Central memory CD4-positive, alpha-beta T cell (primary cell): Measurements from ENCODE around the gene SEC16A.

Source experiments
- DNase-seq: peaks from one replicate; pipeline ENCODE4 v3.0.0; 2022

Gene SEC16A

DNA sequence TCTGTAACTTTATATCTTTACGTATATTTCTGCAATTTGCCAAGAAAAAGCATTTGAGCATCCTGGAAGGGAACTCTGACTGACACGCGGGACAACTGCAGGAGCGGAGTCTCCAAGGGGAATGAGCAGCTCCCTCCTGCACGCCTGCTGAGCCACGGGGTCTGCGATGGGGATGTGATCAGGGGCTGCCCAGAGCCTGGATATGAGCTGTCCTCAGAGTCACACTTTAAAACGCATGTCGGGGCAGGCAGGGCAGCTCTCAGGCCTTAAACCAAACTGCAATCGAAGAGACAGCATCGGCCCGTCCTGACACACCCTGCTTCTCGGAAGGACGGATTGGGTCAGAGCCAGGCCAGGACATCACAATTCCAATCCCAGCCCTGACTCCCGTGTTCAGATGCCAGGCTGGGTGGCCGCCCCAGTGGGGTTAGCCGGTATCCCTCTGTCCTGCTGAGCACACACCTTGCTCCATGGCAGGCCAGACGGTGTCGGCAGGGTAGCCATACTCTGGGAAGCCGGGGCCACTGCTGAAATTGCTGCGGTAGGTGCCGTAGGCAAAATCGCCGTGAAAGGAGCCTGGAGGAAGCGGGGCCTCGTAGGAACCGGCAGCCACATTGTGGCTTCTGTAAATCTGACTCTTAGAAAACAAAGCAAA lies 17.2 kb downstream of the SEC16A start:
- DNase-seq: no peak

DNA sequence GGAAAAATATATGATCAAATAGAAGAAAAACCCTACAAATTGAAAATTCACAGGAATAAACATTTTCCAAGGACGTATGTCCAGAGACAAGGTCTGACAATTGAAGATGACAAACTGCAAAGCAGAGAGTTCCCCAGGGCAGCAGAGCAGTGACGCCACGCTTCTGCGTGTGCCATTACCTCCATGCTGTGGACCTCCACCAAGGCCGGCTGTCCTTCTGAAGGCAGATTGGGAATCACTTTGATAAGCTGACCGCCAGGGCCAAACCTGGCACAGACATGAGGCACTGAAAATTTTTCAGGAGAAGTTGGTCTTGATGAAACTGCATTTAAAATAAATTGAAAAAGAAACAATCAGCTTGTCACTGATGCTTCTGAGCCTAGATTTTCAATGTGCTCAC lies 18.6 kb downstream of the SEC16A start:
- no peak for DNase-seq

DNA sequence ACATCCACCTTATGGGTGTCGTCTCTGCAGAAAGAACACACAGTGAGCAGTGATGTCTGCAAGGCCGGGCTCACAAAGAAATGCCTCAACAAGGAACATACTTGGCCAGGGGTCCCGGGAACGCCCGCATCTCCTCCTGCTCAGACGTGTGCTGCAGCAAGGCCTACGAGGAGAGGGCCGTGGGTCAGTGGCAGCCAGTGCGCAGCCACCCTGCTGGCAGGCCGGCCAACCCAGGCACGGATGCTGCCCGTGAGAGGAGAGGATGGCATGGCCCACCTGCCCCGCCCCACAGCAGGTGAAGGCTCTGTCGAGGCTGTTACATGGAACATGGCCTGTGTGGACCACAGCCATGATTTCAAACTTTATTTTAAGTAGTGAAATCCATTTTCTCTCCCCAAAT lies 19.3 kb downstream of the SEC16A start:
- DNase-seq: no peak

DNA sequence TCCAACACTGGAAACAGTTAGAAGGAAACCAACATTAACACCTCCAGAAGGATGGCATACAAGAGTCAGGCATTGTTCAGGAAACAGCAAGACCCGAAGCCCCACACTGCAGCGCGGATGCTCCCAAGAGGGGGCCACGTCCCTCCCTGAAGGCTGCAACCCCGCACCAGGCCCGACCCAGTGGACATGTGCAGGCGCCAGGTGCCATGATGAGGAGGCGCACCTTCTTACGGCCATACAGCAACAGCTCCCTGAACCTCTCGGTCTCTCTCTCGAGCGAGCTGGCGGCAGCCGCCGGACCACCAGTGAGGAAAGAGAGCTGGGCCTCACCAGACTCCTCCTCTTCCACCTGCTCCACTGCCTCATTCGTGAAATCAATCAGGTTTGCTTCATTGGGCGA lies 20.2 kb downstream of the SEC16A start:
- no peak for DNase-seq

DNA sequence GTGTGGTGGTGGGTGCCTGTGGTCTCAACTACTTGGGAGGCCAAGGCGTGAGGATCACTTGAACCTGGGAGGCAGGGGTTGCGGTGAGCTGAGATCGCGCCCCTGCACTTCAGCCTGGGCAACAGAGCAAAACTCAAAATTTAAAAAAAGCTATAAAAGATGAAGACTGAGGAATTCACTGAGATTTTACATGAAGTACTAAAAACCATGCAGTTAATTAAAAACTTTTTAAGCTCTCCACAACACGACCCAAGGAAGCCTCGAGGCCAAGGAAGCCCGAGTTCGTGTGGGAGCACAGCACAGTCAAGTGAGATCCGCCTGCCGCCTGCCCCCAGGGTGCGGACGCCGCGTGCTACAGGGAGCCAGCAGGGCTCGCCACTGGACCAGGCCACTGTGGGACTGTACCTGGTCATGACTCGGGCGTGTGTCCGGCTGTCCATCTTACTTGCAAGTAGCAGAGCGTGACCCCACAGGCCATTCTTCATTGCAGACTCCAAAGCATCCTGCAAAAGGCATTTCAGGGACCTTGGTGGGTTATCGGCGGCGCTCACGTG lies 22.0 kb downstream of the SEC16A start:
- DNase-seq: no peak

DNA sequence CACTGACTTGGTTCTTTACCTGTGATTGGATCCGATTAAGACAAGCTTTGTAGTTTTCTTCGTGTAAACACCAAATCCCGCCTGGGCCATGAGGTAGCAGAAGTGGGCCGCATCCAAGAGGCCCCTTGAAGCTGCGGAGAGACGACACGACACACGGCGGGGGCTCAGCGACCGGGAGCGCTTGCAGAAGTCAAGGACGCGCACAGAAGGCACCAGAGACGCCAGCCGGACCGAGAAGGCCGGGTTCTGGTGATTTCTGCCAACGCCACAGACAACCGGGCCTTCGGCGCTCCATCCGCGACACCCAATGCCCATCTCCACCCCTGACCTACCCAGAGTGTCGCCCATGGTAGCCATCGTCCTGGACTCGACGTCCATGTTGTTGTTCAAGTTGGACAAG lies 23.4 kb downstream of the SEC16A start:
- DNase-seq: no peak

DNA sequence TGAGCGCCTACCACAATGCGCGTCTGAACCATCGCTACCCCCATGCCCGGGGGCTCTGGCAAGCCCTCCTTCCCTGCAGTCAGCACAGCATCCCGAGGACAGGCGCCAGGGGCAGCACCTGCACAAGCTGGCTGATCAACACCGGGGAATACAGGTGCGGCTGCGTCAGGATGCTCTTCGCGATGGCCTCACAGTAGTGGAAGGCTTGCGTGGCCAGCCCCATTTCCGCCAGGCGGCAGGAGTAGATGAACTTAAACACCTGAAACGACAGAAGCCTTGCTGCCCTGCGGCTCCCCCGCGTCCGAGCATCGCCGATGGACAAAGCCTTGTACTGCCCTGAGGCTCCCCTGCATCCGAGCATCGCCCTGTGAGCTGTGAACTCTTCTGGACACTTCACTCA lies 25.5 kb downstream of the SEC16A start:
- DNase-seq: no peak

DNA sequence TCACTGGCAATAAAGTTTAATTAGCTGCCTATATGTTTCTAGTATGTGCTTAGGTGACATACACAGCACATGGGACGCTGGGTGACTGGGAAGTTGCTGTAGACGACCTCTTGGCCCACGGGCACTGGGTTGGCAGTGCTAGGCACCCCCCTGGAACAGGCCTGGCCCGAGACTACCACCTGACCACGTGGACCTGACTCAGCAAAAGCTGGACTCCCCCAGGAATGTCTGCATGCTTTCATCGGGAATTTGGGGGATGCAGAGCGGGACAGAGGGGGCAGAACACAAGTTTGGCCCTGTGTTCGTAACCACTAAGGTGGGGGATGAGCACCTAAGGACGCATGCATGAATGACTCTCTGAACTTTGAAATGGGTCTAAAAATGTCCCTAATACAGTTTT lies 26.6 kb downstream of the SEC16A start:
- no peak for DNase-seq

DNA sequence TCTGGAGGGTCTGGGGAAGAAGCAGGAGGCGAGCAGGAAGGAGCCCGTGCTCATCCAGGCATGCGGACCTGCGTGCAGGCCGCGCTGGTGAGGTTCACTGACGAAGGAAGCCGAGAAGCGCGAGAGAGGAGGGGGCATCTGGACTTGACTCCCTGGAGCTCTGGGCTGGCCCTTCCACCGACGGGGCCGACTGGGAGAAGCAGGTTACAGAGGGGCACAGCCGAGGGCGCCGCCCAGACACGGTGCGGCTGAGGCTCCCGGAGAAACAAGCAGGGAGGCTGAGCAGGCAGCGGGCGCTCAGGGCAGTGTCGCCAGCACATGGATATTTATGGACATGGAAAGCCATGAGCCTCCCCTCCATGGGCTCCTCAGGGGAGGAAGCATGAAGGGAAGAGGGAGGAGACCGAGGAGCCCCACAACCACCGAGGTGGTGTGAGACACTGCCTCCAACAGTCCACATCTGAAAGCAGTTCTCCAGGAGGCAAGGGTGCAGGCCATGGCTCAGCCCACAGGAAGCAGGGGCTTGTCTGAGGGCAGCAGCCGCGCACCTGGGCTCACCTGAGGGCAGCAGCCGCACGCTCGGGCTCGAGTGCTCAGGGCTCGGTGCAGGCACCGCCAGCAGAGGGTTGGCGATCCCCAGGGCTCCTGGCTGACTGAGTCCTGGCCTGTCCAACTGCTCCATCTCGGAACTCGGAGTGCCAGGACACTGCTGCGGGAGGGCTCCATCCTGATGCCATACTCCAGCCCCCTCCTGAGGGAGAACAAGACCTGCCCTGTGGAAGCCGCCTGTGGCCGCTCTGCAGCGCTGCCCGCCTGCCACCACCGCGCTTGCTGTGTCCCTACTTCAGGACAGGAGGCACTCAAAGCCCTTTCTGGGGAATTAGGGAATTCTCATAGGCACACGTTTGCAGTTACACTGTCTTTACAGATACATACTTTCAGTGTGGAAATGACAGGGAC lies 27.5 kb downstream of the SEC16A start:
- no peak for DNase-seq

DNA sequence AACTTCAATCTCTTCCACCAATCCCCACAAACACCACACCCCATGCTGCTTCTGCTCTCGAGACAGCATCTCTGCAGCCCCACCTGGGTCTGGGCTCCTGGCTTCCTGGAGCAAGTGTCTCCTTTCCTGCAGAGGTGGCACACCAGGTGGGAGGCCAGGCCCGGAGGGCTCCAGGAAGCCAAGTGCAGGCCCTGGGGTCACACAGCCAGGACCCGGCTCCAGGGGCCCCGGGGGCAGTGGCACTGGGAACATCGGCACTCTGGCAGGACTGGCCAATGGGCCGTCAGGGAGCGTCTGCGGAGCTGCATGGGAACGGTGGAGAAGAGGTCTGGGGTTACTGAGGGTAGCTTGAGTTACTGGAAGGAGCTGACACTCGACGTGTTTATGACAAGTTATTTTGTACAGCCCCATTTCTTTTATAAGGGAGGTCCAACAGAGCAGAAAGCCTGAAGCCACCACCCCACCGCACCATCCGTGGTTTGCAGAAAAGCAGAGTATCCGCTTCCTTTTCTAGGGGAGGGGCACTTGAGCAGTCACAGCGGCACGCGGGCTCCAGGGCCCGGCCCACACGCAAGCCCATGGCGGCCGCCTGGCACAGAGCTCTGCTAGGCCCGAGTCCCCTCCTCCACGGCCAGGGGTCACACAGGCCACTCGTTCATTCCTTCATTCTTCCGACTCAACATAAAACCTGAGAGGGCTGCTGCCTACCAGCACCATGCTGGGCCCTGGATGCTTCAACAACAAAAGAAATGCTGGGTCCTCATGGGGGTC lies 28.6 kb downstream of the SEC16A start:
- DNase-seq: no peak

DNA sequence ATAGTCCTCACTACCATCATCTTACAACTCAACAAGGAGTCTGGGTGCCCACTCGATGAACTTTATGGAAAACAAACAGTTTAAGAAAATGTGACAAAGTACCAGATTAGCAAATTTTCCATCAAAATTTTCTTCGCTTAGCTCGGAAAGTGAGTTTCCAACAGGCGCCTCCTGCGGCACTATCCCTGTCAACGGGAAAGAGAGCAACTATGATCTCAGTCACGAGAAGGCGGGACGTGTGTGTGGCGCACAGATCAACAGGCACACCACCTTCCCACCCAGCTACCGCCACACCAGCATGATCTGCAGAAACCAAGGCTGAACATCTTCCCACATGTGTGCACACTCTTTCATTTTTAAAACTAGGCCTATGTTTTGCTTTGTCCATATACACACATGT lies 29.5 kb downstream of the SEC16A start:
- DNase-seq: no peak

DNA sequence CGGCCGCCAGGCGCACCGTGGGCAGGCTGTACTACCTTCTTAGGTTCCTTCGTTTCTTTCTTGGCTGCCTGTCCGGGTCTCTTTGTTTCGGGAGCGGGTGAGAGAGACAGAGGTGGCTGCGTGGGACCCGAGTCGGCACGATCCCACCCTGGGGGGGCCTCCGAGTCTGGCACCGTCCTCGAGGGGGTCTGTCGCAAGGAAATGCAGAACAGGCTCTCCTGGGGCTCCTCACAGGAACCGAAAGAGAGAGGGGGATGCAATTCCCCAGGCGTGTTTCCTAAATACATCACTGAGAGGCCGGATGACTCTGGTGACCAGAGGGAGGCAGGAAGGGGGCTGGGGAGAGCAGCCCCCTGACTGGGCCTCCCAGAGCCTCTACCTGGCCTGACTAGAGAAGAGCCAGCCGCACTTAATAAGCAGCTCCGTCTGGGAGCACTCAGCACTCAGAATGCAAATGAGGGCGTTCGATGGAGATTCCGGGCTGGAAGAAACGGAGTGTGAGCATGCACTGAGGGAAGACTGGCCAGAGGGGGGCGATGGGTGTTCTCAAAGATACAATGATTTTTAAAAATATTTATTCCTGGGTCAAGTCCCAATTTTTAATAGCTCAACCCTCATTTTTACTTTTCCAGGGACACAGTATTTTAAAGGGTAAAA lies 31.5 kb downstream of the SEC16A start:
- no peak for DNase-seq

DNA sequence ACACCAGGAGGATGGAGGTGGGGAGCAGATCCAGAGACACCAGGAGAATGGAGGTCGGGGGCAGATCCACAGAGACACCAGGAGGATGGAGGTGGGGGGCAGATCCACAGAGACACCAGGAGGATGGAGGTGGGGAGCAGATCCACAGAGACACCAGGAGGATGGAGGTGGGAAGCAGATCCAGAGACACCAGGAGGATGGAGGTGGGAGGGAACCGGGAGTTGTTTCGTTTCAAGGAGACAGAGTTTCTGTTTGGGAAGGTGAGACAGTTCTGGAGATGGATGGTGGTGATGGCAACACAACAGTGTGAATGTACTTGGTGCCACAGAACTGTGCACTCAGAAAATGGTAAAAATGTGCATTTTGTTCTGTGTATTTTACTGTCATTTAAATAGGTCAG lies 34.2 kb downstream of the SEC16A start:
- no peak for DNase-seq

DNA sequence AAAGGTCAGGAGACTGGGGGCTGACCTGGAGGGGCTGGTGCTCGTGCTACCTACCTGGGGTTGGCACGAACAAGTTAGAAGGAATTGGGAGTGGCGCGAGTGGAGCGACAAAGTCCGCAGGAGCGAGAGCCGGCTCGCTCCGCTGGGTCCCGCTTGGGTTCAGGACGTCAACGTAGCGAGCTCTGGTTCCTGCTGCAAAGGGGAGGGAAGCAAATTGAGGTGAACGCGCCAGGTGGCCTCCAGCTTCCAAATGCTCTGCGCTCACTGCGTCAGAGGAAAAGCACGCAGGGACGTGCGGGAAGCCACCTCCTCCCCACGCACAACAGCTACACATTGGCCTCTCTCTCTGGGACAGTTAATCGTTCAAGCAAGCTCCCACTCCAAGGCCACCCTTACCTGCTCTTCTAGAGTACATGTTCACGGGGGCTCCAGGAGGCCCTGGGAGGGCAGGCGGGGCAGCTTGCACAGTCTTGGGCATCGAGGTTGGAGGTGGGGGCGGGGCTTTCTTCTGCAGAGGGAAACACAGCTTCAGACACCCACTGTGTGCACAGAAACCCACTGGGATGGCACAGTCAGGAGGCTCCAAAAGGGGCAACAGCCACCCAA lies 35.6 kb downstream of the SEC16A start:
- DNase-seq: no peak

DNA sequence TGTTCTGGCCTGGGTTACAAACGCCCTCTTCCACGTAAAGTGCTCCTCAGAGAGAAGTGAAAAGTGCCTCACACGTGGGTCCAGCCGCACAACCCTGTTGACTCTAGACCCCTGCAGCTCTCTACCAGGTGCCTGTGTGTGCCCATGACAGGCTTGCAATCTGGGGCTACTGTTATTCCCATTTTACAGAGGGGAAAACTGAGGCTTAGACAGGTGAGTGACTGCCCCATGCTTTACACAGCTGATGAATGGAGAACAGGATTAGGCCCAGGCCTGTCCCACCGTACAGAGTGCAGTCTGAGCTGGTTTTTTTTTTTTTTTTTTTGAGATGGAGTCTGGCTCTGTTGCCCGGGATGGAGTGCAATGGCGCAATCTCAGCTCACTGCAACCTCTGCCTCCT lies 37.0 kb downstream of the SEC16A start:
- DNase-seq: no peak

DNA sequence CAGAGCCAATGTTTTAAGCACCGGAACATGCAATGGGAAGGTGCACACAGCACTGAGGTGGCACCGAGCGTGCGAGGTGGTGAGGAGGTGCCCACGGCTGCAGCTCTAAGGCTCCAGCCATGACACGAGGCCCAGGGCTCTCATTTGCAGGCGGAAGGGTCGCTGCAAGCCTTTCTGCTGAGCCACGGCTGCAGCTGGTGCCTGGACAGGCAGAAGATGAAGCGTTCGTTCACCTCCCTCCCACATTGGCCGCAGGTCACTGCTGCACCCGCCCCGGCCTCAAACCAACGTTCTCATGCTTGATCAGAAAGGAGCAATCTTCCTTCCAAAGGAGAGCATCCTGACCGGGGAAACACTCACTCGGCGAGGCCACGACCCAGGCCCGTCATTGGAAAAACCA lies 38.7 kb downstream of the SEC16A start:
- DNase-seq: no peak

DNA sequence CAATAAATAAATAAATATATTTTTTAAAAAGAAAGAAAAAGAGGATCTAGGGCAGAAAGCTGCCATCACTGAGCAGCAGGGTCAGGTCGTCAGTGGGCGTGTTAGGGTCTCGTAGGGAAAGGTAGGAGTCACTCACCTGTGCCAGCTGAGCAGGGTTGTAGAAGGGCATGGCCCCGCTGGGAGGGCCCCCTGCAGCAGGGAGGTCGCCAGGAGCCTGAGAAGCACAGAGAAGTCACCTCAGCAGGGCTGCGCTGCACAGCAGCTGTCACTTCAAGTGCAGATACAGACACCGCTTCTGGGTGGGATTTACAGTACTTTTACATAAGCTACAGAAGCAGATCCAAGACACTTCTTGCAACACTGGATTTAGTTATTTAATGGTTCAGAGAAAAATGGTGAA lies 39.2 kb downstream of the SEC16A start:
- DNase-seq: no peak

DNA sequence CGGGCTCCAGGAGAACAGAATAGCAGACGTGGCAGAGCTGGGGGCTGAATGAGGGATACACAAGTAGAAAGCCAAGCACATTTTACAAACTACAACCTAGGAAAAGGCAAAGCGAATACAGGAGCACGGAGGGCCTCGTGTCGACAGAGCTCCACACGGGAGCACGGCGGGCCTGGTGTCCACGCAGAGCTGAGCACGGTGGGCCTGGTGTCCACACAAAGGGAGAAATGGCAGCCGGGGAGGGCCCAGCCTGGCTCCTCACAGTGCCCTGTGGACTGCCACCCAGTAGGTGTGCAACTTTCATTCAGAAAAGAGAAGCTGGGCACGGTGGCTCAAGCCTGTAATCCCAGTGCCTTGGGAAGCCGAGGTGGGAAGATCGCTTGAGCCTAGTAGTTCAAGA lies 39.8 kb downstream of the SEC16A start:
- no peak for DNase-seq

DNA sequence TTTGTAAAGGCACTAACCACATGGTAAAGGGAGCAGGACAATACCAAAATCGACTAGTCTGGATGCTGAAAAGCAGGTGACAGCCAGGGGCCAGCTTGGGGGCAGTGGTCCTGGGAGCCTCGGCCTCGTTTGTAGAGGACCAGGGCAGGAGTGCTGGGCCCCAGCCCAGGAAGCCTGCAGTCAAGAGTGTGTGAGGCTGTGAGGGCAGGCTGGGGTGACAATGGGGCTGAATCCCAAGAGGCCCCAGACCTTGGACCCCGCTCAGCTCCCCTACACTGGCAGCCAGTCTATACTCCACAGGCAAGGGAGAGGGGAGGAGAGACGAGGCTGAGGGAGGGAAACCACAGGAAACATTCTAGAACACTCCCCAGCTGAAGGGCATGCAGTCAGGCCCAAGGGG lies 40.6 kb downstream of the SEC16A start:
- DNase-seq: no peak

DNA sequence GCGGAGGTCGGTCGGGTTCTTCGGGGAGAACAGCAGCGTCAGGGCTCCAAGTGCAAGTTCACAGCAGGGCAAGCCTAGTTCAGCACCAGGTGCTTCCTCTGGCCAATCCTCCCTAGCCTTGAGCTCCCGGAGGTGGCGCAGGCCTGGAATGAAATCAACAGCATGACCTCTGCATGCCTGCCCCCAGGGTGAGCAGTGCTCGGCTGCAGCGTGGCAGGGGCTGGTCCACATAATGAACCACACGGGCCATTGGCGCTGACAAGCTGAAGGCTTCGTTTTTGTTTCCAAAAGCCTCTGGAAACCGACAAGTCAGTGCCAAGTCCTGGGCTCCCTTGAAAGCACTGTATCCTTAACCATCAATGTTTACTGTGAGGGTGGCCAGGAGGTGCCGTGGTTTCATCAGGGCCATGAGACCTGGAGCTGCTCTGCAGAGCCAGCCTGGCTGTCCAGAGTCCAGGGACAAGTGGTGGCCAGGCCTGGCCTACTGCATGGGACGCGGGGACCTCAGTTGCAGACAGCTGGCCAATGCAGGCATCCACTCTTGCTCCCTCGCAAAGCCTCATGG lies 41.1 kb downstream of the SEC16A start:
- DNase-seq: no peak

DNA sequence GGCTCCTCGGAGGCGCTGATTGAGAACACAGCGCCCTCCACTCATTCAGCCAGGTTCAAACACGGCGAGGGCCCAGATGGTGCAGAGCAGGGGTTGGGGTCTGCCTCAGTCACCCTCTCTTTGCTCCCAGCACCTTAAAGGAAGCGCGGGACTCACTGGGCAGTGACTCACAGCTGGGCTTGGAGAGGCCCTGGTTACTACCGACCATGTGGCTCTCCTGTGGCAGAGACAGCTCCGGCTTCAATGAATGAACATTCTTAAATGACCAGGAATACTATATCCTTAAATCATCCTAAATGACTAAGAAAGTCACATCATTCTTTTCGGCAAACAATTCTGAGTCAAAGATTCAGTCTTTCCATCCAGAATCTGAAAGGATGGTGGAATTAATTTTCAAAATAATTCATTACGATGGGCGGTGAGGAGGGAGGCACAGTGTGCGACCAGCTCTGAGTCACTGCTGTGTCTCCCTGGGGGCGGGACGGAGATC lies 41.6 kb downstream of the SEC16A start:
- DNase-seq: no peak
